ENCODE data around the gene PGGT1B. TPM values are rescaled to one million over a fixed set of nuclear protein-coding genes. Genes with fewer than 3 reads are reported as not detected.

The PGGT1B gene
- total RNA-seq, 1 experiment from 2014 or later: 14.4 TPM

DNA sequence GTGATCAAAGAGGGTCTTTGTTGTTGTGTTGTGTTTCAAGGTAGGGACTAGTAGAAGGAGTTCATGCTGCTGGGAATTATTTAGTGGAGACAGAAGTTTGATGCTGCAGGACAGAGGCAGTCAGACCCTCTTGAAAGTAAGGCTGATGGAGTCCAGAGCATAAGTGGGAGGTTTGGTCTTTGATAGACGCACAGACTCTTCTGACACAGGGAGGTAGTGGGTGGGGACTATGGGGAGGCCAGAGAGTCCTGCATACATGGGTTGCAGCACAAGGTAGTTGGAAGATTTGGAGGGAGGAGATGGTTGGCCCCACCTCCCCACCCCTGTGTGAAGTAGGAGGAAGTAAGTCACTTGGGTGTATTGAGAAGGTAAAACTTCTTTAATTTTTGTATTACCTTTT, 36.1 kb upstream of the PGGT1B start:
- TF ChIP-seq EZH2 (IDR thresholded peaks at IDR 0.05; ENCODE audit: low read length, unreplicated experiment) (no peak), EZH2phosphoT487 (IDR thresholded peaks at IDR 0.05; ENCODE audit: borderline replicate concordance, low read length) (no peak)
- TF ChIP-seq, protein P1, sequence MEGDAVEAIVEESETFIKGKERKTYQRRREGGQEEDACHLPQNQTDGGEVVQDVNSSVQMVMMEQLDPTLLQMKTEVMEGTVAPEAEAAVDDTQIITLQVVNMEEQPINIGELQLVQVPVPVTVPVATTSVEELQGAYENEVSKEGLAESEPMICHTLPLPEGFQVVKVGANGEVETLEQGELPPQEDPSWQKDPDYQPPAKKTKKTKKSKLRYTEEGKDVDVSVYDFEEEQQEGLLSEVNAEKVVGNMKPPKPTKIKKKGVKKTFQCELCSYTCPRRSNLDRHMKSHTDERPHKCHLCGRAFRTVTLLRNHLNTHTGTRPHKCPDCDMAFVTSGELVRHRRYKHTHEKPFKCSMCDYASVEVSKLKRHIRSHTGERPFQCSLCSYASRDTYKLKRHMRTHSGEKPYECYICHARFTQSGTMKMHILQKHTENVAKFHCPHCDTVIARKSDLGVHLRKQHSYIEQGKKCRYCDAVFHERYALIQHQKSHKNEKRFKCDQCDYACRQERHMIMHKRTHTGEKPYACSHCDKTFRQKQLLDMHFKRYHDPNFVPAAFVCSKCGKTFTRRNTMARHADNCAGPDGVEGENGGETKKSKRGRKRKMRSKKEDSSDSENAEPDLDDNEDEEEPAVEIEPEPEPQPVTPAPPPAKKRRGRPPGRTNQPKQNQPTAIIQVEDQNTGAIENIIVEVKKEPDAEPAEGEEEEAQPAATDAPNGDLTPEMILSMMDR (conservative IDR thresholded peaks at IDR 0.05; ENCODE audit: low read depth, low read length): no peak
- Histone ChIP-seq H3K36me3 (ENCODE audit: low read depth, low read length) (no peaks in the 10 kb centered on the region), H2AFZ (ENCODE audit: low read length) (no peak overlapping the region), H3K27me3 (ENCODE audit: low read length) (no peaks in the 10 kb centered on the region), H3K79me2 (ENCODE audit: low read length) (peaks cover 22% of the 10 kb centered on the region), H3K9me2 (replicated peaks; ENCODE audit: low read length) (no peaks in the 10 kb centered on the region), H3K9ac (ENCODE audit: low read length) (no peak overlapping the region), H3K4me1 (ENCODE audit: insufficient read depth, low read length) (peaks cover 5% of the 10 kb centered on the region; the same call in 1 of the 2 replicates), H4K20me1 (ENCODE audit: low read length) (no peaks in the 10 kb centered on the region), H3K4me3 (ENCODE audit: low read length) (no peak overlapping the region), H3K4me2 (ENCODE audit: low read length) (no peak overlapping the region), H3K27ac (ENCODE audit: low read length) (no peak overlapping the region), H3F3A (ENCODE audit: low read length, unreplicated experiment) (no peaks in the 10 kb centered on the region), H3K9me3 (ENCODE audit: low read length) (no peaks in the 10 kb centered on the region)
- intact Hi-C loops (cut with micrococcal nuclease): no loop called here
- no peak for DNase-seq
- ATAC-seq: no peak
- BruUV-seq (replicated peaks): no TSS peak
- POLR2A ChIA-PET (ENCODE audit: unreplicated experiment): no interaction called here
- CTCF ChIA-PET: no interaction called here

DNA sequence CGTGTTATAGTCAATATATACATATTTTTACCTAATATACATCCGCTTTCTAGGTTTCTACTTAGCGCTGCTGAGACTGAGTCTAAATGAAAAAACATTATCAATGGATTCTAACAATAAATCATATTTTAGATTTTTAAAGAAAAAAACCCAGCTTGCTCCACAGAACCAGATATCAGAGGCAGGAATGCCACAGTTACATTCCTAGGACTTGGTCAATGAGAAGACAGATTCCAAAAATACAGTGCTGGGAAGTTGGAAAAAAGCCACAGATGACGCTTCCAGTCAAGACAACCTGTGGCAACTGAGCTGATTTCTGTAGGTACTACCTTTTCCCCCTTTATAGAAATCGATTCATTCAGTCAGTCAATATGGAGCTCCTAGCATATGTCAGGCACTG, 34.4 kb upstream of the PGGT1B start:
- ATAC-seq (no peak), DNase-seq (peak; percentile 4)
- no peak overlapping the region for H3K9ac ChIP-seq (ENCODE audit: low read length)
- POLR2A ChIA-PET (ENCODE audit: unreplicated experiment): no interaction called here
- no TSS peak for BruUV-seq (replicated peaks)
- peak overlapping the region; percentile 63 for H3K4me2 ChIP-seq (ENCODE audit: low read length)
- no peaks in the 10 kb centered on the region for H3K27me3 ChIP-seq (ENCODE audit: low read length)
- intact Hi-C loops (cut with micrococcal nuclease): no loop called here
- TF ChIP-seq EZH2phosphoT487 (IDR thresholded peaks at IDR 0.05; ENCODE audit: borderline replicate concordance, low read length) (no peak), EZH2 (IDR thresholded peaks at IDR 0.05; ENCODE audit: low read length, unreplicated experiment) (no peak)
- TF ChIP-seq, protein P1 (conservative IDR thresholded peaks at IDR 0.05; ENCODE audit: low read depth, low read length): no peak
- H3K9me2 ChIP-seq (replicated peaks; ENCODE audit: low read length): no peaks in the 10 kb centered on the region
- peaks cover 5% of the 10 kb centered on the region; the same call in 1 of the 2 replicates for H3K4me1 ChIP-seq (ENCODE audit: insufficient read depth, low read length)
- peaks cover 34% of the 10 kb centered on the region for H3K79me2 ChIP-seq (ENCODE audit: low read length)
- peak overlapping the region; percentile 45; the same call in 1 of the 2 replicates for H2AFZ ChIP-seq (ENCODE audit: low read length)
- H3K36me3 ChIP-seq (ENCODE audit: low read depth, low read length): peaks cover 5% of the 10 kb centered on the region; the same call in 1 of the 2 replicates
- no peaks in the 10 kb centered on the region for H3F3A ChIP-seq (ENCODE audit: low read length, unreplicated experiment)
- H4K20me1 ChIP-seq (ENCODE audit: low read length): no peaks in the 10 kb centered on the region
- CTCF ChIA-PET: no interaction called here
- no peak overlapping the region for H3K27ac ChIP-seq (ENCODE audit: low read length)
- H3K4me3 ChIP-seq (ENCODE audit: low read length): peak overlapping the region; percentile 15; the same call in 1 of the 2 replicates
- no peaks in the 10 kb centered on the region for H3K9me3 ChIP-seq (ENCODE audit: low read length)

DNA sequence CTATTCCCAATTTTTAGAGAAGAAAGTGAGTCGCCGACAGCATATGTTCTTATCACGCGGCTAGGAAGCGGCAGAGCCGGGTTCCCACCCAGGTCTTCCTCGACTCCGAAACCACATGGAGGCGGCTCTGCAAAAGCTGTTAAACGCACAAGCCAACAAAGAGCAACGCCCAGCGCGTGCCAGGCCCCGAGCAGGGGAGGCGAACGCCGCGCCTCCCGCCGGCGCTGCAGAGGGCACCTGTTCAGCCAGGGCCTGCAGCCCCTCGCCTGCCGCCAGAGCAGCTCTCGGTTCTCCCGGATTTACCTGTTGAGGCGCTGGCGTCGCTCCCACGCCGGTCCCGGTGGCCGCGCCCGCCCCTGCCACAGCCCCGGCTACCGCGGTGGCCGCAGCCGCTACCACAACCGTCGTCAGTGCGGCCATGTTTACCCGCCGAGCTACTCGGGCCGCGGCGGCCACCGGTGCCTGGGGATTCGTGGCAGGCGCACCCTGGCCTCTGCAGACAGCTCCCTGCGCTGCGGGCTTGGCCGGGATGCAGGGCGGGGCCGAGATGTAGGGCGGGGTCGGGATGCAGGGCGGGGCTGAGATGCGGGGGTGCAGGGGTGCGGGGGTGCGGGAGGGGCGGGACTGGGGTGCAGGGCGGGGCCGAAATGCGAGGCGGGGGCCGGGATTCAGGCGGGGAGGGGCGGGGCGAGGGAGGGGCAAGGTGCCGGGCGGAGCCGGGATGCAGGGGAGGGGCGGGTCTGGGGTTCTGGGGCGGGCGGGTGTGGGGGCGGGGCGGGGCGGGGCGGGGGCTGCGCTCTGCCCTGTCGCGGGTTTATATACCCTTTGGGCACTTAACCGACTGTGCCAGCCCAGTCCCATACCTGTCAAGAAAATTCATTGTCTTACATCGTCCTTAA, 33.7 kb upstream of the PGGT1B start, which contains the start of gene CCDC112:
Gene CCDC112 (minus strand): TSS at position 531 of the 899 bp plus-strand sequence. CDS start 111 bp downstream, at position 420.
- intact Hi-C loops (cut with micrococcal nuclease): no loop called here
- no TSS peak for BruUV-seq (replicated peaks)
- ATAC-seq (peak; percentile 87), DNase-seq (peak; percentile 65)
- H3K4me3 ChIP-seq (ENCODE audit: low read length): peak within 1 kb of the TSS; percentile 92
- H3K36me3 ChIP-seq (ENCODE audit: low read depth, low read length): peaks cover 5% of the 10 kb centered on the region; the same call in 1 of the 2 replicates
- H4K20me1 ChIP-seq (ENCODE audit: low read length): no peaks in the 10 kb centered on the region
- ChIA-PET CTCF (no interaction called here), POLR2A (ENCODE audit: unreplicated experiment) (interaction anchor here (0.5 kb wide), 1 partner anchor 1489 kb away, joined by 4 read pairs; no protein-coding TSS in a partner anchor)
- H3K27me3 ChIP-seq (ENCODE audit: low read length): no peaks in the 10 kb centered on the region
- peak within 1 kb of the TSS; percentile 94 for H2AFZ ChIP-seq (ENCODE audit: low read length)
- H3K79me2 ChIP-seq (ENCODE audit: low read length): peaks cover 34% of the 10 kb centered on the region
- peaks cover 5% of the 10 kb centered on the region; the same call in 1 of the 2 replicates for H3K4me1 ChIP-seq (ENCODE audit: insufficient read depth, low read length)
- peak within 1 kb of the TSS; percentile 71 for H3K9ac ChIP-seq (ENCODE audit: low read length)
- H3K9me2 ChIP-seq (replicated peaks; ENCODE audit: low read length): no peaks in the 10 kb centered on the region
- TF ChIP-seq, protein P1 (conservative IDR thresholded peaks at IDR 0.05; ENCODE audit: low read depth, low read length): no peak
- TF ChIP-seq EZH2 (IDR thresholded peaks at IDR 0.05; ENCODE audit: low read length, unreplicated experiment) (no peak), EZH2phosphoT487 (IDR thresholded peaks at IDR 0.05; ENCODE audit: borderline replicate concordance, low read length) (no peak)
- H3F3A ChIP-seq (ENCODE audit: low read length, unreplicated experiment): no peaks in the 10 kb centered on the region
- peak within 1 kb of the TSS; percentile 94 for H3K4me2 ChIP-seq (ENCODE audit: low read length)
- no peaks in the 10 kb centered on the region for H3K9me3 ChIP-seq (ENCODE audit: low read length)
- H3K27ac ChIP-seq (ENCODE audit: low read length): no peak within 1 kb of the TSS

Data from PC-3 (cell line).